ENCODE results near the gene MVD.

MVD gene

DNA sequence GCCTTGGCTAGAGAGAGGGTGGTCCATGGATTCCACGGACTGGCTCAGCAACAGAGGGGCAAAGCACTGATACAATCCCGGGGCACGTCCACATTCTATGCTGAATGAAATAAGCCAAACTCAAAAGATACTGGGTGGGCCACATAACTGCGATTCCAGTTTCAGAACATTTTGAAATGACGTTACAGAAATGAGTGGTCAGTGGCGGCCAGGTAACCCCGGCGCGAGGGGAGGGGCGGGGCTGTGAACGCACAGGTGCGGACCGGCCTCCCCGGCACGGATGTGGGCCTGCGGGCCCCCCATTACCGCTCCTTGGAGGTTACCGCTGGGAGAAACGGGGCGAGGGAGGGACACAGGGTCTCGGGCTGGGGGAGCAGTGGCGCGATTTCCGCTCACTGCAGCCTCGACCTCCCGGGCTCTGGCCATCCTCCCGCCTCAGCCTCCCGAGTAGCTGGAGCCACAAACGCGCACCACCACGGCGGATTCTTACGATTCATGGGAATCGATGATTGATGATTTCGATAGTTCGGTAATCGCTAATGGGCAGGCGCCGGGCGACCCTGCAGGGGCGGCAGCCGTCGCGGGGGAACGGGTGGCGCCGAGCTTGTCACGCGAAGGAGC, 559 bp downstream of the MVD start:
- peak overlapping the region; percentile 52 to 96 (median 90) for H3K27ac ChIP-seq

DNA sequence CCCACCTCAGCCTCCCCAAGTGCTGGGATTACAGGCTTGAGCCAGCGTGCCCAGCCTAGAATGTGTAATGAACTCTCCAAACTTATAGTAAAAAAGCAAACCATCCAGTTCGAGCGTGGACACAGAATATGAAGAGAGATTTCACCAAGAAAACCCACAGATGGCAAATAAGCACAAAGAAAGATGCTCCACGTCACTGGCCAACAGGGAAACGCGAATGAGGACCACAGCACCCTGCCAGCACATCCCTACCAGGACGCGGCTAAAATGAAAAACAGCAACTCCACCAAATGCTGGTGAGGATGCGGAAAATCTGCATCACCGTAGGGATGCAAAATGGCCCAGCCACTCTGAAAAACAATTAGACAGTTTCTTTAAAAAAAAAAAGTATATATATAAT, 1.4 kb downstream of the MVD start:
- Histone ChIP-seq H3K27ac (no peak overlapping the region), H3K4me3 (no peak overlapping the region)

More for the DNA sequence above, 559 bp downstream of the MVD start:
- H3K4me3 ChIP-seq: peak overlapping the region; percentile 55 to 94 (median 79)

DNA sequence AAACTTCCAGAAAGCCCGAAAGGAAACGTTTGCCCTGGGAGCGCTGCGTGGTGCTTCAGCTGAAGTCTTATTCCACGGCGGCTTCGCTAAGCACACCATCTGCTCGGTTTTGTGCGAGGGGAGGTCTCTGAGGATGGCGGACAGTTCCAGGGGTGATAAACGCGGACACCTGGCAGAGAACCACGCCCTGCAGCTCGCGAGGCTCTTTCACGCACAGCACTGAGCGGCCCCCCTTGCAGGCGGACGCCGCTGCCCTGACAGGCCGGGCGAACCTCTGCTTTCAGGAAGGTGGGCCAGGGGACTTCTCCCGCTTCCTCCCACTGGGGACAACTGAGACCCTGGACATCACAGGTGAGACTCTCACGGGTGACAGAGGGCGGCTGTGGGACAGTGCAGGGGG, 3.7 kb downstream of the MVD start:
- no peak overlapping the region for H3K27ac ChIP-seq
- no peak overlapping the region for H3K4me3 ChIP-seq

DNA sequence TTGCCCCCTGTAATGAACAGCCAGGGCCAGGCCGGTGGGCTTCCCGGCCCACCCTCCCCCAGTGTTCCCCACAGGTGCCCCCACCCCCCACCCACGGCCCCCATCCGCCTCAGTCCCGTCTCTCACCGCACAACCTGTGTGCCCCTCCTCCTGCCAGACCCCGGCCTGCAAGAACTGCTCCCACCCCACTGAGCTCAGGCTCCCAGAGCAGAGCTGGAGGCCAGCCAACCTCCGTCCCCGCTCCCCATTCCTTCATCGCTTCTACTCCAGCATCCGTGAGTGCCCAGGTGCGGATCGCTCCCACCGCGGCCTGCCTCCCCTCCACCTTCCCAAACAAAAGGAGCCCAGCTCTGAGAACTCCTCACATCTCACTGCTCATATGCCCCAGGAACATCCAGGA, 4.2 kb downstream of the MVD start:
- no peak overlapping the region for H3K27ac ChIP-seq
- no peak overlapping the region for H3K4me3 ChIP-seq

DNA sequence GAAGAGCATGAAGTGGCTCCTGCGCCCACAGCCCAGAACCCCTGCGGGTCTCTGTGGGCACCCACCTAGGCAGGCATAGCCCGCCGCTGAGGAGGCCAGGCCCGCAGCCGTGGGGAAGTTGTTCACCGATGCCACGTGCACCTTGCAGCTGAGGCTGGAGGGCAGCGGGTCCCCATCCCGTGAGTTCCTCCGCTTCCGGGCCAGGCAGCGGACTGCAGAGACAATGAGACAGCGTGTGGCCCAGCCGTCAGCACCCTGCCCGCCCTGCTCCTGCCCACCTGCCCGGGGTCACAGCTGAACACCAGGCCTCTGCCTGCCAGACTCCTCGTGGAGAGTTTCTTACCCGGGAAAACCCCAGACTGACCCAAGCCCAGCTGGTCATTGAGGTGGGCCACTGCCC, 5.5 kb downstream of the MVD start:
- no peak overlapping the region for H3K4me3 ChIP-seq
- no peak overlapping the region for H3K27ac ChIP-seq

- Histone ChIP-seq H3K27ac (no peak overlapping the region), H3K4me3 (no peak overlapping the region)
These were observed 6.5 kb downstream of the MVD start for GRCh38 chr16:88656291-88656980.

GRCh38 chr16:88655733-88656281, 7.1 kb downstream of the MVD start:
- Histone ChIP-seq H3K4me3 (no peak overlapping the region), H3K27ac (no peak overlapping the region)

DNA sequence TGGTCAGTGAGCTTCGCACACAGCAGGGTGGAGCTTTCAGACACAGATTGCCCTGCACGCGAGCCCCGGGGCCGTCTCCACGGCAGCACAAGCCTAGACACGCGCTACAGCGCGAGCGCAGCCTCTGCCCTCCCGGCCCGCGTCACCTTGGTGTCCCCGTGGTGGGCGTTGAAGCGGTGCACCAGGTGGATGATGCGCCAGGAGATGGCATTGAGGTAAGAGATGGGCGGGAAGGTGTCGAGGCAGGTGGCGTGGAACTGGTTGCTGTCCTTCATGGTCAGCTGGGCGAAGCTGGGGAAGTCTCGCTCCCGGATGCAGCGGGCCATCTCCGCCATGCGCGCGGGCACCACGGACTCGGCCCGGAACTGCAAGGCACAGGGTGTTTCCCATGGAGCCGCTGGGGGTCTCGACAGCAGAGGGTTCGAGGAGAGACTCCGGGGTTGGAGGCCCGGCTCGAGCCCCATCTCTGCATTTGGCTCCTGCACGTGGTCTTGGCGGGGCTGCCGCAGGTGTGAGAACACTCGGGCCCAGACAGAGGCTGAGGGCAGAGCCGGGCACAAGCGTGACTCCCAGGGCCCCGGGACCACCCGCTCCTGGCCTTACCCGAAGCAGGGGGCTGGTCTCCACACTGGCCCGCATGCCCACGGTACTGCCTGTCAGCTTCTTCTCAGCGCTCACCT, 7.7 kb downstream of the MVD start:
- Histone ChIP-seq H3K4me3 (no peak overlapping the region), H3K27ac (no peak overlapping the region)

DNA sequence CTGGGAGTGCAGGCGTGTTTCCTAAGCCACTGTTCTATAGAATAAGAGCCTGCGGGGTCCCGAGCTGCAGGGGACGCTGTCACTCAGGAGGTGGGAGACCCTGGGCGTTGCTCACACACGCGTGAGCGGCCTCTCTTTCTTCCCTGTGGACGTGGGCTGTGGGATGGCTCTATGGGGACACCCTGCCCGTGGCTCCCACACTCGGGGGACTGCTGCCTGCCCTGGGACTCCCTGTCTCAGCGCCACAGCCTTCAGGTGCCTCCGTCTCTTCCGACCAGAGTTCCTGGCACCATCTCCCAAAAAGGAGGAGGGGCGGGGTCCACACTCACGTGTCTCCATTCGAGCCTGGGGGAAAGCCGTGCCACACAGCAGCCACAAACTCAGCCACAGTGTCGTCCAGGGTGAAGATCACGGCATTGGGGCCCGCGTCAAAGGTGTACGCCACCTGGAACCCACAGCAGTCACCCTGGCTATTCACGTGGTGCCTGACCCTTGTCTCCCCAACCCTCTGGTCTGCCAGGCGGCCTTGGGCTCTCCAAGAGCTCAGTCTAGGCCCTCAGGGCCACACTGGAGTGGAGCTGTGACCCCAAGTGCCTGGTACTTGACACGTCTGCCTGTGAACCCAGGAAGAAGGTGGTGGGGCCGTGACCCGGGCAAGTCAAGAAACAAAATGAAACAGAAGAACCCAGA, 8.4 kb downstream of the MVD start:
- Histone ChIP-seq H3K27ac (no peak overlapping the region), H3K4me3 (no peak overlapping the region)

DNA sequence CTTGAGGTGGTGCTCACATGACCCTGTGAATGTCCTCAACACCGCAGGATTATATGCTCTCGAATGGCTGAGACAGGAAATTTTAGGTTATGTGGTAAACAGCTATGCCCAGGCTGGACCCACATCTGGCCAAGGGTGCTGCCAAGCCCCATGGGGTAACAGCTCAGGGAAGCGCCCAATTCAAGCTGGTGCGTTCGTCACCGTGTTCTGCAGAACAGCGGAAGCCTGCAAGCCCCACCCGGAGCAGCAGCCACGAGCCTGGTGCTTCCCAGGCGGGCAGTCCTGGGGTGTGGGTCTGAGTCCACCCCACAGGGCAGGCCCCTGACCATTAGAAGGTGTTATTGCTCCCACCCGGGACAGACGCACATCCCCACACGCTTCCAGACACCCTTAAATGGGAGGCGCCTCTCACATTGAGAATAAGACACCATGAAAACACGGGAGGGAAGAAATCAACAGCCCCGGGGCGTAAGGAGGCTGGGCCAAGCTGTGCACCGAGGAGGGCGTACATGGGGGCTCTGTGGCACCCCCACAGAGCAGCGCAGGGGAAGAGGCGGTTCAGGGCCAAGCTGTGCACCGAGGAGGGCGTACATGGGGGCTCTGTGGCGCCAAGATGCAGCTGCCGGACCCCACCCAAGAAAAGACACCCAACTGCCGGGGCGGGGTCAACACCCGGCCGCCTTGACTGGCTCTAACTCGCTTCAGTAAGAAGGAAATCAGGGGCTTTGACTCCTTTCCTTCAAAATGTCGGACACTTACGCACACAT, 9.1 kb downstream of the MVD start:
- Histone ChIP-seq H3K27ac (no peak overlapping the region), H3K4me3 (no peak overlapping the region)

DNA sequence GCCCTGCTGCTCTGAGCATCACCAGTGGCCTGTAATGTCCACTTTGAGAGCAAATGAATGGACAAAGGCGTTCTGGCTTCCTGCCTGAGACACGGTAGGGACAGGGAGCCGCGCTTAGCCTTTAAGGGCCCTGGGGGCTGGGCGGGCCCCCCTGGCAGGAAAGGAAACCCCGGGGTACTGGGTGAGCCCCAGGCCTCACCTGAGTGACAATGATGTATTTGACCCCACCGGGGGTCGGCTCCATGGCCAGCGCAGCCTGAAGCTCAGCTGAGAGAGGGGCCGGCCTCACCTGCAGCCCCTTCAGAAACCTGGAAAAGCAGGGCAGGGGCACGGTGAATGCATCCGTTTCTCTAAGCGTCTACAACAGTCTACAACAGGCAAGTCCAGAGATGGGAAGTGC, 9.8 kb downstream of the MVD start:
- no peak overlapping the region for H3K27ac ChIP-seq
- no peak overlapping the region for H3K4me3 ChIP-seq

DNA sequence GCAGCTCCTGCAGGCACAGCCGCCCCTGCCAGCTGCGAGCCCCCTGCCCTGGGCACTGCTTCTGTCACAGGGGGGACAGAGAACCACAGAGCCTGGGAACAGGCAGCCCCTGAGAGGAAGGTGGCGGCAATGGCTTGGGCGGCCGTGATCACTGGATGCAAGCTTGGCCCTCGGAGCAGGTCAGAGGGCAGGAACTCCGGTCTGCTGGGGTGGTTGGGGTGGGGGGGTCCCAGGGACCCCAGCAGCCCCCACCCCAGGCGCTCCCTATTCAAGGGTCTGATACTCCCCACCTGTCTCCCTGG, 10.2 kb downstream of the MVD start:
- Histone ChIP-seq H3K27ac (peak overlapping the region in 1 of 21 experiments; percentile 86), H3K4me3 (no peak overlapping the region)

DNA sequence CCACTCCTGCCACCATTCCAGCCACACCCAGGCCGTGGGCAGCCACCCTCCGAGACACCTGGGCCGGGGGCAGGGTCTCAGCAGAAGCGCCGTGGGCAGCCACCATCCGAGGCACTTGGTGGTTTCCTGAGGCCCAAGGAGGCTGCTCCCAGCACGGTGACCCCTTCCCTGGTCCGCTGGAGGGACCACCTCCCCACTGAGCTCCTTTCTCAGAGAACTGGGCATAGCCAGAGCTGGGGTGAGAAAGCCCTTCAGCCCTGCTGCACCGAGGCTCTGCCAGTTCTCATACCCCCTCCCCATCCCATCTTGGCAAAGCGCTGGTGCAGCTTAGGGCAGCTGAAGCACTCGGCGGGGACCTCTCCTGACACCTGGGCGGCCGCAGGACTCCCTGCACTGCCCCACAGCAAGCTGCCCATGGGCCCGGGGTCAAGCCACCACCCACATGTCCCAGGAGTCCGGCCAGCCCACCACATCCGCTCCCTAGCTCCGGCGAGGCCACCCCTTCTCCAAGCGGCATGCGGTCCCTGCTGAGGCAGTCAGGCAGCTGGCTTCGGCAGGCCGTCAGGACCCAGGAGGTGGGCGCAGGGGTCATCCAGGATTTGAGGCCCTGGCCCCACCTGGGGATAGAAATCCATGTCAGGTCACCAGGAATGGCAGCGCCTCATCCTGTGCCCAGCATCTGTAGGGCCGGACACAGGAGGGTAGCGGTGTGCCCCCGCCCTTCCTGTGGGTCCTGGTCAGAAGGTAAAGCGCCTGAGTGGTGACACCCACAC, 10.7 kb downstream of the MVD start:
- Histone ChIP-seq H3K27ac (peak overlapping the region in 16 of 21 experiments; percentile 32 to 97 (median 86)), H3K4me3 (no peak overlapping the region)

DNA sequence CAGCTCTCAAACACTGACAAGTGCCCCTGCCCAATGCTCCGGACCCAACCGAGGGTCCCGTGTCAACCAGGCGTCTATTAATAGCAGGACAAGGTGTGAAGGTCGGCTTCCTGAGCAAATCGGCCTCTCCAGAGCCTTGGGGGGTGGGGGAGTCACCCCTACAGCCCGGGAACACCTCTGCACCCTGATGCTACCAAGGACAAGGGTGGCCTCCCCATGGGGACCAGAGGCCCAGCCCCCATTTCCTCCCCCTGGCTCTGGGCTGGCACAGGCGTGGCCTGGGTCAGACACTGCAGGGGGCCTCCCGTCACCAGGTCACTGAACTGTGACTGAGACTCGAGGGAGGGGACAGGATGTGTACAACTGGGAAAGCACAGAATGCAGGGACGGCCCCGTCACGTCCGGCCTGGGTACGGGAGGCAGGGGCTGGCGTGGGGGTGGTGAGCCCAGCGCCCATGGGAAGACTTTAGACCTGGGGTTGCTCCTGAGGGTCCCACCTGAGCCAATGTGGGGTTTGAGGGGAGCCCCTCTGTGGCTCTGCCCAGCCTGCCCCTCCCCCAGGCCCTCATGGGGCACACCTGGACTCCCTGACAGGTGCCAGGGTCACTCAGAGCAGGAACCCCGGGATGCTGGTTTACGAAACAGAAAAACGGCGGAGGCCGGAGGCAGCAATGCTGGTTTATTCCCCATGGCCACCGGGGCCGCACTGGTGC, 11.5 kb downstream of the MVD start:
- Histone ChIP-seq H3K27ac (peak overlapping the region in 20 of 21 experiments; percentile 53 to 97 (median 83)), H3K4me3 (peak overlapping the region; percentile 45 to 93 (median 80))

- peak within 1 kb of the TSS; percentile 45 to 93 (median 80) for H3K4me3 ChIP-seq
- H3K27ac ChIP-seq: peak within 1 kb of the TSS; percentile 14 to 97 (median 83)
These were observed 12.1 kb downstream of the MVD start, which contains the start of gene CYBA for GRCh38 chr16:88650749-88651275. Gene CYBA (minus strand): TSS chr16:88651053. CDS start chr16:88651013, 40 bp downstream.

GRCh38 chr16:88649924-88650748, 12.8 kb downstream of the MVD start:
- peak overlapping the region; percentile 14 to 97 (median 83) for H3K27ac ChIP-seq

More at GRCh38 chr16:88649924-88650748, 12.8 kb downstream of the MVD start:
- peak overlapping the region; percentile 45 to 93 (median 80) for H3K4me3 ChIP-seq

Data from skin epidermis (tissue), 12 donors.